Measurements from ENCODE around the gene SUGT1.

DNA sequence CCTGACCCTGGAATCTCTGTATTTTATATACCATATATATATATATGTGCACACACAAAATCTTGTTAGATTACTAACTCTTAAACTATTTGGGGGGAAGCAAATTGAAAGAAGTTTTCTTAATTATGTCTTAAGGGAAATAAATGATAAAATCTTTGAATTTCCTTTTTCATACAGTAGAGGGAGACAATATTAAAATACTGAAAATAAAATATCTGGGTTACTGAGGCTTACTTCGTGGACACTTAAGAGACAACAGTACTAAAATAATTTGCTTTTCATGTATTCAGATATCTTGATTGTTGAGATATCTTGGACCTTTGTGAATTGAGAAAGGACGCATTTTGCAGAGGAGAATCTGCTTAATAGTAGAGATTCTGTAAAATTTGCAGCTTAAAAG lies 17.0 kb downstream of the SUGT1 start:
- TF ChIP-seq, protein P1, sequence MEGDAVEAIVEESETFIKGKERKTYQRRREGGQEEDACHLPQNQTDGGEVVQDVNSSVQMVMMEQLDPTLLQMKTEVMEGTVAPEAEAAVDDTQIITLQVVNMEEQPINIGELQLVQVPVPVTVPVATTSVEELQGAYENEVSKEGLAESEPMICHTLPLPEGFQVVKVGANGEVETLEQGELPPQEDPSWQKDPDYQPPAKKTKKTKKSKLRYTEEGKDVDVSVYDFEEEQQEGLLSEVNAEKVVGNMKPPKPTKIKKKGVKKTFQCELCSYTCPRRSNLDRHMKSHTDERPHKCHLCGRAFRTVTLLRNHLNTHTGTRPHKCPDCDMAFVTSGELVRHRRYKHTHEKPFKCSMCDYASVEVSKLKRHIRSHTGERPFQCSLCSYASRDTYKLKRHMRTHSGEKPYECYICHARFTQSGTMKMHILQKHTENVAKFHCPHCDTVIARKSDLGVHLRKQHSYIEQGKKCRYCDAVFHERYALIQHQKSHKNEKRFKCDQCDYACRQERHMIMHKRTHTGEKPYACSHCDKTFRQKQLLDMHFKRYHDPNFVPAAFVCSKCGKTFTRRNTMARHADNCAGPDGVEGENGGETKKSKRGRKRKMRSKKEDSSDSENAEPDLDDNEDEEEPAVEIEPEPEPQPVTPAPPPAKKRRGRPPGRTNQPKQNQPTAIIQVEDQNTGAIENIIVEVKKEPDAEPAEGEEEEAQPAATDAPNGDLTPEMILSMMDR (IDR thresholded peaks at IDR 0.05; ENCODE audit: low read length) = no peak; the same call in 1 of the 2 replicates
- TF ChIP-seq EZH2 (IDR thresholded peaks at IDR 0.05; ENCODE audit: borderline replicate concordance, low read length) = no peak
